Neural crest cell (in vitro differentiated cells): Measurements from ENCODE around the gene OR2A2. TPM values are rescaled to one million over a fixed set of nuclear protein-coding genes. Genes with fewer than 3 reads are reported as not detected.
"Not testable (repeated sequence)": the region's sequence is repeated elsewhere in the genome, so short reads cannot be mapped to it uniquely, and the experiment has no call there.

Source experiments
- DNase-seq: peaks from one replicate; pipeline ENCODE4 v3.0.0; 2021; ENCODE audit warnings: low read depth, mixed read lengths, low spot score
- H3K27ac Mint-ChIP-seq: one replicate; pipeline ENCODE4 v1.8.0; 2021; ENCODE audit warnings: mild to moderate bottlenecking, mixed read lengths; ENCODE audit not compliant: unreplicated experiment
- H3K27me3 Mint-ChIP-seq: 2 replicates; pipeline ENCODE4 v1.8.0; 2021; ENCODE audit warnings: low read depth, mild to moderate bottlenecking, mixed read lengths
- H3K36me3 Mint-ChIP-seq: 2 replicates; pipeline ENCODE4 v1.8.0; 2021; ENCODE audit warnings: low read depth, mild to moderate bottlenecking, mixed read lengths
- H3K4me1 Mint-ChIP-seq: 2 replicates; pipeline ENCODE4 v1.8.0; 2021; ENCODE audit warnings: mixed read lengths
- H3K4me3 Mint-ChIP-seq: one replicate; pipeline ENCODE4 v1.8.0; 2021; ENCODE audit warnings: mild to moderate bottlenecking, mixed read lengths
- H3K9me3 Mint-ChIP-seq: 2 replicates; pipeline ENCODE4 v1.8.0; 2021; ENCODE audit warnings: mixed read lengths
- total RNA-seq: library from RNA; stranded (reverse); gene quantifications from 2 replicates; pipeline ENCODE4 v1.2.1, GENCODE V29; 2021
- TF ChIP-seq, protein P1 (sequence below): fragments of 200-600 bp; sonication (generic); conservative IDR thresholded peaks from 2 replicates; pipeline ENCODE4 v1.5.0; 2021; ENCODE audit warnings: antibody characterized with exemption, mild to moderate bottlenecking

The OR2A2 gene
- total RNA-seq, 1 donor from 2014 or later, result not detected

DNA sequence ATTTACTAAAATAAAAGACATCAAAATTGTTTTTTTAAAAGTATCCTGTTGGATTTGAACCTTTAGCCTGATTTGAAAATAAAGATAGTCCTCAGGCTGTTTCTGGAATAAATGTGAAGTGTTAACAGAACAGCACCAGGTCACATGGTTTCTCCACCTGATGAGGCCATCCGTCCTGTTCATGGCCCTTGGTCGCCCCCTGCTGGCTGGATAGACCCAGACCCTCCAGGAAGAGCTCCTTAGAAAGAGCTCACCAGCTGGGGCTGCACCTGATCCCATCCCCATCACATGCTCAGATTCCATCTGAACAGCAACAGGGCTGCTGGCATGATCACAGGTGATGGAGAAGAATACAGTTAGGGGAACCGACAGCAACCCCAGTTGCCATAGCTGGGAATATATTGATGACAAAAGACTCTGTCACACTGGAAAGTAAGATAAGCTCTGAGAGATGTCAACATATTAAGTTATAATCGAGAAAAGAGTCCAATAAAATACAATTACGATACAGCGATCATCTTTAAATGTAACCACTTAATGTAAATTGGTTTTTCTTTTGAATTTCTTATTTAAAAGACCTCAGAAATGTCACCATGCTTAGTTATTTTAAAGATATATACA lies 18.4 kb downstream of the OR2A2 start:
- Mint-ChIP-seq H3K9me3 (no peaks in the 10 kb centered on the region), H3K4me3 (no peak overlapping the region), H3K36me3 (no peaks in the 10 kb centered on the region), H3K4me1 (no peaks in the 10 kb centered on the region), H3K27ac (no peak overlapping the region), H3K27me3 (no peaks in the 10 kb centered on the region)
- TF ChIP-seq, protein P1, sequence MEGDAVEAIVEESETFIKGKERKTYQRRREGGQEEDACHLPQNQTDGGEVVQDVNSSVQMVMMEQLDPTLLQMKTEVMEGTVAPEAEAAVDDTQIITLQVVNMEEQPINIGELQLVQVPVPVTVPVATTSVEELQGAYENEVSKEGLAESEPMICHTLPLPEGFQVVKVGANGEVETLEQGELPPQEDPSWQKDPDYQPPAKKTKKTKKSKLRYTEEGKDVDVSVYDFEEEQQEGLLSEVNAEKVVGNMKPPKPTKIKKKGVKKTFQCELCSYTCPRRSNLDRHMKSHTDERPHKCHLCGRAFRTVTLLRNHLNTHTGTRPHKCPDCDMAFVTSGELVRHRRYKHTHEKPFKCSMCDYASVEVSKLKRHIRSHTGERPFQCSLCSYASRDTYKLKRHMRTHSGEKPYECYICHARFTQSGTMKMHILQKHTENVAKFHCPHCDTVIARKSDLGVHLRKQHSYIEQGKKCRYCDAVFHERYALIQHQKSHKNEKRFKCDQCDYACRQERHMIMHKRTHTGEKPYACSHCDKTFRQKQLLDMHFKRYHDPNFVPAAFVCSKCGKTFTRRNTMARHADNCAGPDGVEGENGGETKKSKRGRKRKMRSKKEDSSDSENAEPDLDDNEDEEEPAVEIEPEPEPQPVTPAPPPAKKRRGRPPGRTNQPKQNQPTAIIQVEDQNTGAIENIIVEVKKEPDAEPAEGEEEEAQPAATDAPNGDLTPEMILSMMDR, result peak; percentile 95
- peak; percentile 89 for DNase-seq

DNA sequence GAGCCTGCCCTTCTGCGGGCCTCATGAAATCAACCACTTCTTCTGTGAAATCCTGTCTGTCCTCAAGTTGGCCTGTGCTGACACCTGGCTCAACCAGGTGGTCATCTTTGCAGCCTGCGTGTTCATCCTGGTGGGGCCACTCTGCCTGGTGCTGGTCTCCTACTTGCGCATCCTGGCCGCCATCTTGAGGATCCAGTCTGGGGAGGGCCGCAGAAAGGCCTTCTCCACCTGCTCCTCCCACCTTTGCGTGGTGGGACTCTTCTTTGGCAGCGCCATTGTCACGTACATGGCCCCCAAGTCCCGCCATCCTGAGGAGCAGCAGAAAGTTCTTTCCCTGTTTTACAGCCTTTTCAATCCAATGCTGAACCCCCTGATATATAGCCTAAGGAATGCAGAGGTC lies 20.2 kb downstream of the OR2A2 start:
- not testable (repeated sequence) for H3K4me1 Mint-ChIP-seq, H3K36me3 Mint-ChIP-seq, H3K27ac Mint-ChIP-seq, DNase-seq, H3K27me3 Mint-ChIP-seq, H3K4me3 Mint-ChIP-seq, H3K9me3 Mint-ChIP-seq

DNA sequence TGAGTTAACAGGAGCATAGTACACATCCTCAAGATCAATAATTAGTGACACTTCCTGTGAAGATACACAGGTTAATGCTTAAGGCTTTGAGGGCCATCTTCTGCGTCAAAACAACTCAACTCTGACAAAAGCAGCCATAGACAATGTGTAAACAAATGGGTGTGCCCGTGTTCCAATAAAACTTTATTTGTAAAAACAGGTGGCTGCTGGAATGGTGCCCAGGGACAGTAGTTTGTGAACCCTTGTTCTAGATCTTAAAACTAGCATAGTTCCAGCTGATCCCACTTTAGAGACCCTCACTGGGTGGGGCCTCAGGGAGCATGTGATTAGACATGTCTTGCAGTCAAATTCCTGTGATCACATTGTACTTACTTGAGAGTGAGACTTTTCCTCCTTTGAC lies 21.3 kb downstream of the OR2A2 start:
- DNase-seq, result no peak
- H3K4me1 Mint-ChIP-seq, result no peaks in the 10 kb centered on the region
- H3K27me3 Mint-ChIP-seq, result no peaks in the 10 kb centered on the region
- H3K36me3 Mint-ChIP-seq, result no peaks in the 10 kb centered on the region
- TF ChIP-seq, protein P1, result no peak
- H3K27ac Mint-ChIP-seq, result no peak overlapping the region
- H3K4me3 Mint-ChIP-seq, result no peak overlapping the region
- no peaks in the 10 kb centered on the region for H3K9me3 Mint-ChIP-seq

DNA sequence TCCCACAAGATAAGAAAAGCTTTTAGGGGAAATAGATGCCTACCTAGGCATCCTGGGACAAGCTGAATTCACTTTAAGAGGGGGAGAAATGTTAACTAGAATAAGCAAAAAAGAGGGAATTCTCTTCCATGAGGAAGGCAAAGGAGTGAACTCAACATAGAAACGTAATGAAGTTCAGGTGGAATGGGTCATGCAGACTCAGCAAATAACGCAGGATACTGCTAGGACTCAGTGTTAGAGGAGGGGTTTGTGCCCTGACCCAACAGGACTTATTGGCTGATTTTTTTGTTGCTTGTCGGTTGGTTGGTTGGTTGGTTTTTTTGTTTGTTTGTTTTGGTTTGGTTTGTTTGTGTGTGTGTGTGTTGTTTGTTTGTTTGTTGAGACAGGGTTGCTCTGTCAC lies 22.9 kb downstream of the OR2A2 start:
- Mint-ChIP-seq H3K36me3 (no peaks in the 10 kb centered on the region), H3K9me3 (no peaks in the 10 kb centered on the region), H3K27me3 (no peaks in the 10 kb centered on the region), H3K27ac (no peak overlapping the region), H3K4me1 (no peaks in the 10 kb centered on the region), H3K4me3 (no peak overlapping the region)
- TF ChIP-seq, protein P1, result no peak
- no peak for DNase-seq

DNA sequence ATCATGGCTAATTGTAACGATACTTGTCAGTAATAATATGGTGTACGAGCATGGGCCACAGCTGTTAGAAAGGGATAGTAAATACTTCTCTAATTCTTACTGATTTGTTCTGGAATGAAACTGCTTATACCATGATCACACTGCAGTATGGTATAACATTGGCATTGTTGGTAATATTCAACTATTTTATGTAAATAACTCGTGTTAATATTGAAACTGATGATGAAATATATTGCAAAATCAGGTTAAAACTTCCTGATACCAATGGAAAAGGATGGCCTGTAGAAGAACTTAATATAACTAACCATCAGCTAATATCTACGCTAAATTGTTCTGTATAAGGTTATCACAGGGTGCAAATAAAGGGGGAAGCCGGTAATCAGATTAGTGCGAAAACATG lies 23.9 kb downstream of the OR2A2 start:
- H3K27me3 Mint-ChIP-seq, result peaks cover 2% of the 10 kb centered on the region
- DNase-seq, result no peak
- TF ChIP-seq, protein P1, result no peak
- H3K9me3 Mint-ChIP-seq, result no peaks in the 10 kb centered on the region
- no peak overlapping the region for H3K27ac Mint-ChIP-seq
- no peak overlapping the region for H3K4me3 Mint-ChIP-seq
- H3K4me1 Mint-ChIP-seq, result no peaks in the 10 kb centered on the region
- H3K36me3 Mint-ChIP-seq, result no peaks in the 10 kb centered on the region

DNA sequence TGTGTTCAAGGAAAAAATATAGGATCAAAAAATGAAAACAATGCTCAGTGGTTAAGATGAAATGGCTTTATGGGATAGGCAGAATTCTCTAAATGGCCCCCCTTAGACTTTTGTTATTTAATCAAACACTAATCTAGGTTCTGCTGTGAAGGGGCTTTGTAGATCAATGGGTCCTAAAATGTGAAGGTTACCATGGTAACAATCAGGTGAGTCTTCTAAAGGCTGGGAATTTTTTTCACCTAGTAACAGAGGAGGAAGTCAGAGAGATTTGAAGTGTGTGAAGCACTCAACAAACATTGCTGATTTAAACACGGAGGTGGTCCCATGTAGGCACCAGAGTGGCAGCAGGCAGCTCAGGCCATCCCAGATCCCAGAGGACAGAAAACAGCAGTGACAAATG lies 24.7 kb downstream of the OR2A2 start:
- TF ChIP-seq, protein P1, result no peak
- Mint-ChIP-seq H3K27ac (no peak overlapping the region), H3K9me3 (no peaks in the 10 kb centered on the region), H3K4me3 (no peak overlapping the region), H3K36me3 (no peaks in the 10 kb centered on the region), H3K27me3 (peaks cover 2% of the 10 kb centered on the region), H3K4me1 (no peaks in the 10 kb centered on the region)
- DNase-seq, result no peak
